Caco-2 (cell line): ENCODE data around the gene EXOC6. TPM values are rescaled to one million over a fixed set of nuclear protein-coding genes. Genes with fewer than 3 reads are reported as not detected.

Experiments
- BruUV-seq: library from RNA; stranded (reverse); fragments of 400-500 nt; replicated peaks from 2 replicates; lab custom pipeline; 2021; lab: Mats Ljungman, UMichigan
- CTCF ChIA-PET: fragments of 300-600 bp; sonication (Branson Sonifier 250); formaldehyde crosslinking; loops from one replicate; lab custom pipeline; 2022; ENCODE audit warnings: antibody characterized with exemption; lab: Charles Lee
- POLR2A ChIA-PET: fragments of 300-600 bp; sonication (Branson Sonifier 250); formaldehyde crosslinking; loops from one replicate; lab custom pipeline; 2022; ENCODE audit warnings: antibody characterized with exemption; lab: Charles Lee
- DNase-seq, 2 experiments: peaks; one replicate each; pipeline versions ENCODE4 v3.0.0 to v3.0.0-alpha.2; 2020 to 2022
- H3K27me3 ChIP-seq: replicated peaks from 2 replicates; pipeline ENCODE4 v1.6.0; 2011; ENCODE audit warnings: low read length; ENCODE audit not compliant: control insufficient read depth, insufficient read depth
- H3K36me3 ChIP-seq: 2 replicates; pipeline ENCODE4 v1.5.1; 2011; ENCODE audit warnings: low read length; ENCODE audit not compliant: control insufficient read depth, insufficient read depth
- H3K4me1 ChIP-seq: fragments of 250-450 bp; sonication (Bioruptor Pico); 2 replicates; pipeline ENCODE4 v1.5.1; 2020; ENCODE audit warnings: mild to moderate bottlenecking
- H3K4me3 ChIP-seq: 2 replicates; pipeline ENCODE4 v1.5.1; 2011; ENCODE audit warnings: low read depth, mild to moderate bottlenecking, control low read depth, low read length
- H3K9me3 ChIP-seq: fragments of 250-450 bp; sonication (Bioruptor Pico); 2 replicates; pipeline ENCODE4 v1.5.1; 2020; ENCODE audit warnings: mild to moderate bottlenecking, moderate library complexity
- H3K27ac Mint-ChIP-seq: one replicate; pipeline ENCODE4 v1.8.0; 2022; ENCODE audit warnings: mixed read lengths; ENCODE audit not compliant: unreplicated experiment
- H3K27me3 Mint-ChIP-seq: one replicate; pipeline ENCODE4 v1.8.0; 2022; ENCODE audit warnings: mixed read lengths; ENCODE audit not compliant: insufficient read depth, unreplicated experiment
- H3K36me3 Mint-ChIP-seq: one replicate; pipeline ENCODE4 v1.8.0; 2022; ENCODE audit warnings: mild to moderate bottlenecking, mixed read lengths; ENCODE audit not compliant: insufficient read depth, unreplicated experiment
- H3K4me1 Mint-ChIP-seq: one replicate; pipeline ENCODE4 v1.8.0; 2022; ENCODE audit warnings: low read depth, mixed read lengths; ENCODE audit not compliant: unreplicated experiment
- H3K4me3 Mint-ChIP-seq: one replicate; pipeline ENCODE4 v1.8.0; 2022; ENCODE audit warnings: mild to moderate bottlenecking, moderate library complexity, mixed read lengths; ENCODE audit not compliant: unreplicated experiment
- H3K9me3 Mint-ChIP-seq: one replicate; pipeline ENCODE4 v1.8.0; 2022; ENCODE audit warnings: mixed read lengths; ENCODE audit not compliant: unreplicated experiment
- intact Hi-C: fragments of 100-400 bp; cut with micrococcal nuclease; formaldehyde crosslinking; loops from one replicate; pipeline ENCODE4 v1.10.0; 2022; ENCODE audit not compliant: unreplicated experiment
- total RNA-seq: library from RNA; stranded (reverse); gene quantifications from 2 replicates; pipeline ENCODE4 v1.2.3, GENCODE V29; 2022
- TF ChIP-seq, protein P1 (sequence below), 2 experiments: fragments of 200-600 bp in 1 of 2; IDR thresholded peaks; 1 replicate in 1 of 2; 2 replicates in 1 of 2; pipeline versions ENCODE4 v1.5.1 to v1.8.0; 2011 to 2022; ENCODE audit warnings: antibody characterized with exemption in 1 of 2, control low read depth in 1 of 2, inconsistent platforms in 1 of 2, low read depth in 1 of 2, low read length in 1 of 2, mild to moderate bottlenecking in 1 of 2, moderate library complexity in 1 of 2; ENCODE audit not compliant: insufficient read depth in 1 of 2, severe bottlenecking in 1 of 2, unreplicated experiment in 1 of 2

Gene EXOC6
- total RNA-seq, 1 experiment from 2014 or later = 12.5 TPM

DNA sequence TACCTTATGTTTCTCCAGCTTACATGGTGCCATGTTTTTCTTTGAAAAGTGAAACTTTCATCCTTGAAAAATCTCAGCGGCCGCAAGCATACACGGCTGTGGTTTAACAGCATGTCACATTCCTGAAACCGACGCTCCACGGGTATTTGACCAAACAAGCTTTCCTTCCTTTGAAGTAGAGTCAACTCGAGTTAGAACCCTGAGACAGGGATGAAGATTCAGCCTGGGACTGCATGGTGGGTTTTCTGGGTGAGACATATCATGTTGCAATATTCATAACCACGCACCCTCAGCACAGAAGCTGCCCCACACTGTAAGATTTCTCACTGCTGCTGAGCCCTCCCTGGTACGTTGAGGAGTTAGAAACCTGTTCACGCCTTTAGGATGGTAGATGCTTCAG lies 233.5 kb downstream of the EXOC6 start:
- BruUV-seq = no TSS peak
- Mint-ChIP-seq H3K9me3 (no peaks in the 10 kb centered on the region), H3K36me3 (peaks cover 10% of the 10 kb centered on the region), H3K4me3 (no peak overlapping the region), H3K4me1 (peaks cover 25% of the 10 kb centered on the region), H3K27ac (peak overlapping the region; percentile 21), H3K27me3 (no peaks in the 10 kb centered on the region)
- ChIA-PET CTCF (no interaction called here), POLR2A (interaction anchor here (0.6 kb wide), 1 partner anchor 28 kb away, joined by 6 read pairs; no protein-coding TSS in a partner anchor)
- TF ChIP-seq, protein P1, sequence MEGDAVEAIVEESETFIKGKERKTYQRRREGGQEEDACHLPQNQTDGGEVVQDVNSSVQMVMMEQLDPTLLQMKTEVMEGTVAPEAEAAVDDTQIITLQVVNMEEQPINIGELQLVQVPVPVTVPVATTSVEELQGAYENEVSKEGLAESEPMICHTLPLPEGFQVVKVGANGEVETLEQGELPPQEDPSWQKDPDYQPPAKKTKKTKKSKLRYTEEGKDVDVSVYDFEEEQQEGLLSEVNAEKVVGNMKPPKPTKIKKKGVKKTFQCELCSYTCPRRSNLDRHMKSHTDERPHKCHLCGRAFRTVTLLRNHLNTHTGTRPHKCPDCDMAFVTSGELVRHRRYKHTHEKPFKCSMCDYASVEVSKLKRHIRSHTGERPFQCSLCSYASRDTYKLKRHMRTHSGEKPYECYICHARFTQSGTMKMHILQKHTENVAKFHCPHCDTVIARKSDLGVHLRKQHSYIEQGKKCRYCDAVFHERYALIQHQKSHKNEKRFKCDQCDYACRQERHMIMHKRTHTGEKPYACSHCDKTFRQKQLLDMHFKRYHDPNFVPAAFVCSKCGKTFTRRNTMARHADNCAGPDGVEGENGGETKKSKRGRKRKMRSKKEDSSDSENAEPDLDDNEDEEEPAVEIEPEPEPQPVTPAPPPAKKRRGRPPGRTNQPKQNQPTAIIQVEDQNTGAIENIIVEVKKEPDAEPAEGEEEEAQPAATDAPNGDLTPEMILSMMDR (IDR thresholded peaks at IDR 0.05; ENCODE audit: insufficient read depth in 1 of 2, low read depth in 1 of 2, low read length in 1 of 2, severe bottlenecking in 1 of 2, unreplicated experiment in 1 of 2) = no peak
- Histone ChIP-seq H3K4me1 (peaks cover 21% of the 10 kb centered on the region), H3K9me3 (no peaks in the 10 kb centered on the region), H3K27me3 (no peaks in the 10 kb centered on the region), H3K36me3 (no peaks in the 10 kb centered on the region), H3K4me3 (no peak overlapping the region)
- no peak for DNase-seq
- intact Hi-C loops = no loop called here

DNA sequence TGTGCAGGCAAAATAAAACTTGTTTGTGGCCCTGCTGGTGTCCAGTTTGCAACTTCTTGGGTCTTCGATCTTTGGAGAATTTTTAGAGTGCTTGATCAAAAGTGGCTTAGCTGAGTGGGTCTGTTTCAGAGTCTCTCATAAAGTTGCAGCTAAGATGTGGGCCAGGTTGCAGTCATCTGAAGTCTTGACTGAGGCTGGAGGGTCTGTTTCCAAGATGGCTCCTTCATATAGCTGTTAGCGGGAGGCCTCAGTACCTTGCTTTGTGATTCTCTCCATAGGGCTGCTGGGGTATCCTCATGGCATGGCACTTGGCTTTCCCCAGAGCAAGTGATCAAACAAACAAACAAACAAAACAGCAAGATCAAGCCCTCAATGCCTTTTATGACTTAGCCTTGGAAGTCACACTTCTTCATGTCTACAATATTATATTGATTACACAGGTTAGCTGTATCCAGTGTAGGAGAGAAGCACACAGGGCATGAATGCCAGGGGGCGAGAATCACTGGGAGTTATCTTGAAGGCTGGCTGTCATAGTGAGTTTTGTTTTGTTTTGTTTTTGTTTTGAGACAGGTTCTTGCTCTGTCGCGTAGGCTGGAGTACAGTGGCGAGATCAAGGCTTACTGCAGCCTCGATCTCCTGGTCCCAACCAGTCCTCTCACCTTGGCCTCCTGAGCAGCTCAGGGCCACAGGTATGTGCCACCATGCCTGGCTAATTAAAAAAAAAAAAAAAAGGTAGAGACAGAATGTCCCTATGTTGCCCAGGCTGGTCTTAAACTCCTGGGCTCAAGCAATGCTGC lies 235.6 kb downstream of the EXOC6 start:
- H3K27ac Mint-ChIP-seq = no peak overlapping the region
- ChIA-PET POLR2A (no interaction called here), CTCF (no interaction called here)
- H3K9me3 ChIP-seq = no peaks in the 10 kb centered on the region
- BruUV-seq = no TSS peak
- H3K9me3 Mint-ChIP-seq = no peaks in the 10 kb centered on the region
- H3K4me1 ChIP-seq = peaks cover 5% of the 10 kb centered on the region
- no peaks in the 10 kb centered on the region for H3K27me3 Mint-ChIP-seq
- no peak overlapping the region for H3K4me3 Mint-ChIP-seq
- TF ChIP-seq, protein P1 (IDR thresholded peaks at IDR 0.05; ENCODE audit: insufficient read depth in 1 of 2, low read depth in 1 of 2, low read length in 1 of 2, severe bottlenecking in 1 of 2, unreplicated experiment in 1 of 2) = no peak
- H3K36me3 ChIP-seq = no peaks in the 10 kb centered on the region
- no peaks in the 10 kb centered on the region for H3K27me3 ChIP-seq
- peaks cover 18% of the 10 kb centered on the region for H3K4me1 Mint-ChIP-seq
- H3K4me3 ChIP-seq = no peak overlapping the region
- intact Hi-C loops = no loop called here
- no peak for DNase-seq
- peaks cover 10% of the 10 kb centered on the region for H3K36me3 Mint-ChIP-seq

DNA sequence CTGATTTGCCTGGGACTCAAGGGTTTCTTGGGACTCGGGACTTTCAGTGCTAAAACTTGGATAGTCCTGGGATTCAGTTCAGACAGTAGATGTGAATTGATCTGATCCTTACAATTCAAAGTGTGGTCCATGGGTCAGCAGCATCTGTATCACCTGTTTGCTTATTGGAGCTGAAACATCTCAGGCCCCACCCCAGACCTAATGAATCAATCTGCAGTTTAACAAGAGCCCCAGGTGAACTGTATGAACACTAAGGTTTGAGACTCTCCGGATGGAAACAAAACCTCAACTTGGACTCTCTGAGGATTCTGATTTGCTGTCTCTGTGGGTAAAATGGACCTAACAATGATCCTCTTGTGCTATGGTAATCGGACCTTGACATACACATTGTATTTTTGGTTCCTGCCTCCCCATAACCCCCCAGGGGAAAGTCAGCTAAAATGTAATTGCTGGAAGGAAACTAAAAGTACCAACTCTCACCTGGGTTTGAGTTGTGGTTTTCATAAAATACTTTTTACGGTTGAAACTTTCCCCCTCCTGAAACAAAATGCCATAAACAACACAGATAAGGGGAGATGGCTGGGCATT lies 237.0 kb downstream of the EXOC6 start:
- TF ChIP-seq, protein P1 (IDR thresholded peaks at IDR 0.05; ENCODE audit: insufficient read depth in 1 of 2, low read depth in 1 of 2, low read length in 1 of 2, severe bottlenecking in 1 of 2, unreplicated experiment in 1 of 2) = no peak
- H3K4me3 Mint-ChIP-seq = no peak overlapping the region
- no TSS peak for BruUV-seq
- H3K9me3 ChIP-seq = no peaks in the 10 kb centered on the region
- no peaks in the 10 kb centered on the region for H3K27me3 ChIP-seq
- CTCF ChIA-PET = no interaction called here
- peaks cover 7% of the 10 kb centered on the region for H3K36me3 Mint-ChIP-seq
- no peaks in the 10 kb centered on the region for H3K36me3 ChIP-seq
- no peak overlapping the region for H3K27ac Mint-ChIP-seq
- DNase-seq = no peak
- H3K4me1 ChIP-seq = peaks cover 4% of the 10 kb centered on the region
- intact Hi-C loops = no loop called here
- peaks cover 13% of the 10 kb centered on the region for H3K4me1 Mint-ChIP-seq
- H3K4me3 ChIP-seq = no peak overlapping the region
- POLR2A ChIA-PET = no interaction called here
- H3K27me3 Mint-ChIP-seq = no peaks in the 10 kb centered on the region
- no peaks in the 10 kb centered on the region for H3K9me3 Mint-ChIP-seq
